Retinal pigment epithelial cell (primary cell): ENCODE data around the gene RABIF.
"Not testable (repeated sequence)": the region's sequence is repeated elsewhere in the genome, so short reads cannot be mapped to it uniquely, and the experiment has no call there.

ENCODE experiments used
- DNase-seq: peaks from one replicate; pipeline ENCODE4 v3.0.0-alpha.2; 2010; ENCODE audit warnings: low read depth
- H3K4me3 ChIP-seq: 2 replicates; pipeline ENCODE4 v1.5.1; 2011; ENCODE audit warnings: mild to moderate bottlenecking, low read length, control low read depth, moderate library complexity
- CTCF ChIP-seq: conservative IDR thresholded peaks from 2 replicates; pipeline ENCODE4 v1.5.1; 2011; ENCODE audit warnings: low read depth, low read length, control low read depth, inconsistent platforms

RABIF gene

GRCh38 chr1:202888531-202889360, at the start of gene RABIF:
RABIF (minus strand) TSS chr1:202889149; CDS start chr1:202889098, 51 bp downstream.
- TF ChIP-seq CTCF = peak; percentile 30
- peak; percentile 75 for DNase-seq
- H3K4me3 ChIP-seq = peak within 1 kb of the TSS; percentile 83

DNA sequence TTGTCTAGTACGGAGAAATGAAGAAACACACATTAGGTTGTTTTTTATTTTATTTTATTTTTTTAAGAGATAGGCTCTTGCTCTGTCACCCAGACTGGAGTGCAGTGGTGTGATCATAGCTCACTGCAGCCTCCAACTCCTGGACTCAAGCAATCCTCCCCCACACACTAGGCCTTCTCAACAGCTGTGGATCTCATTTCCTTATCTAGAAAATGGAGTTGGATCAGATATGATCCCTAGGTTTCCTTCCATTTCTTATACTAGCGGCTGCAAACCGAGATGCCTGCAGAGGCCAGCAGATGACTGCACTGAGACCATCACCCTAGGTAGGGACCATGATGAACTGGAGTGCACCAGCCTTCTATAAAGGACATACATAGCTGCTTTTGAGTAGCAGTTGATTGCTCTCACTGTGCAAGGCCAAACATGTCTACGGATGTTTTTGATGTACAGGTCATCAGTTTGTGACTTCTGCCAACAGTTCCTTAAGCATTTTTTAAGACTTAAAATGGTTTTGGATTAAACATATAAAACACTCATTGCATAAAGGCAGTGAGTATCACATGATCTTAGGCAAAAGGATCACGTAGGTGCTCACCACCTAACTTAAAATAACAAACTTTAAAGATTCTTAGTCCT, 49.5 kb upstream of the RABIF start:
- DNase-seq = no peak

DNA sequence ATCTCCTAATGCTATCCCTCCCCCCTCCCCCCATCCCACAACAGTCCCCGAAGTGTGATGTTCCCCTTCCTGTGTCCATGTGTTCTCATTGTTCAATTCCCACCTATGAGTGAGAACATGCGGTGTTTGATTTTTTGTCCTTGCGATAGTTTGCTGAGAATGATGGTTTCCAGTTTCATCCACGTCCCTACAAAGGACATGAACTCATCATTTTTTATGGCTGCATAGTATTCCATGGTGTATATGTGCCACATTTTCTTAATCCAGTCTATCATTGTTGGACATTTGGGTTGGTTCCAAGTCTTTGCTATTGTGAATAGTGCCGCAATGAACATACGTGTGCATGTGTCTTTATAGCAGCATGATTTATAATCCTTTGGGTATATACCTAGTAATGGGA, 47.5 kb upstream of the RABIF start:
- H3K4me3 ChIP-seq, DNase-seq: not testable (repeated sequence)

More for the DNA sequence above, 49.5 kb upstream of the RABIF start:
- no peak for TF ChIP-seq CTCF
- H3K4me3 ChIP-seq = no peak overlapping the region

DNA sequence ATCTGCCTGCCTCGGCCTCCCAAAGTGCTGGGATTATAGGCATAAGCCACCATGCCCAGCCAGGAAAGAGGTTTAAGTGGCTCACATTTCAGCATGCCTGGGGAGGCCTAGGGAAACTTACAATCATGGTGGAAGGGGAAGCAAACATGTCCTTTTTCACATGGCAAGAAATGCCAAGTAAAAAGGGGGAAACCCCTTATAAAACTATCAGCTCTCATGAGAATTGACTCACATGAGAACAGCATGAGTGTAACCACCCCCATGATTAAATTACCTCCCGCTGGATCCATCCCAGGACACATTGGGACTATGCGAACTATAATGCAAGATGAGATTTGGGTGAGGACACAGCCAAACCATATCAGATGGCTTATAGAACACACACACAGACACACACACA, 46.9 kb upstream of the RABIF start:
- H3K4me3 ChIP-seq = no peak overlapping the region
- DNase-seq = no peak
- TF ChIP-seq CTCF = no peak

- no peak overlapping the region for H3K4me3 ChIP-seq
- DNase-seq = no peak
- no peak for TF ChIP-seq CTCF
Observed at GRCh38 chr1:202934755-202935154, 45.8 kb upstream of the RABIF start.

- TF ChIP-seq CTCF = no peak
- DNase-seq = no peak
- no peak overlapping the region for H3K4me3 ChIP-seq
Observed at GRCh38 chr1:202932476-202932875, 43.5 kb upstream of the RABIF start.

GRCh38 chr1:202926581-202927491, 37.9 kb upstream of the RABIF start, which contains the start of gene KLHL12:
KLHL12 (minus strand) TSS chr1:202927234; CDS start chr1:202925162, 2,072 bp downstream.
- DNase-seq = peak; percentile 90
- peak within 1 kb of the TSS; percentile 88 for H3K4me3 ChIP-seq
- TF ChIP-seq CTCF = peak; percentile 75
